Activated CD4-positive, alpha-beta T cell treated with anti-CD3 and anti-CD28 coated beads, Interleukin-2, amount 50 U/mL, for 1 hour (primary cell): ENCODE measurements around the gene RAPGEF4.
"Not testable (repeated sequence)": the region's sequence is repeated elsewhere in the genome, so short reads cannot be mapped to it uniquely, and the experiment has no call there.

Experiments
- DNase-seq: peaks from one replicate; pipeline ENCODE4 v3.0.0-alpha.2; 2020

RAPGEF4 gene

DNA sequence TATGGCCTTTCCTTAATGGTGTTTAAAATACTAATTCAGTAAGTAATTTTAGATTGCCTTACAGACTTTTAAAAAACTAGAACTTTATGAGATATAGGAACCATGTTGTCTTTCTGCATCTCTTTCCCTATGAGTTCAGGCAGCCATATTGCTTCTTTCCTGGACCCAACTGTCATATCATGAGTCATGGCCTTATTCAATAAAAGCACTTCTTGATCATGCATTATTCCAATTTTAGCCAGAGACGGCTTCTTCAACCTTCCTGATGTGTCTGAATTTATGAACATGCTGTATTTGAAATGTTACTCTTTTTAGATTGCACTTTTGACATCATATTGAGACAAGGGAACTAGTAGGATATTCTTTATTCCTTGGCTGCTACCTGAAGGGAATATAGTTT is 274.6 kb downstream of the RAPGEF4 start:
- DNase-seq = no peak

DNA sequence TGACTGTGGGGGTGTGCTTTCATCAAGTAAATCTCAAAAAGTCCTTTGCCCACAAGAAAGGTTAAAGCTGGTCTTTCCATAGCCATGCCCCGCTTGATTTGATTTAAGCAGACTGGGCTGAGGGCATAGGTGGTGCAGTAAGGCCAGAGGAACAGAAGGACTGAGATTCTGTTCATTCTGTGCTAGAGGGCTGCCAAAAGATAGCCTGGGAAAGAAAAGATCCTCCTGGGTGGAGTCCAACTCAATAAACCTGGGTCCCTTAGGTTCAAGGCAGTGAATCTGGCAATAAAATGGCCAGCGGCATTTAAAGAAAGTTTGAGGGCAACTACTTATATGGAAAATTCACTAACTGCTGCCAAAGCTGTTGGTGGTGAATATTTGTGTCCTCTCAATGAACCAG is 280.8 kb downstream of the RAPGEF4 start:
- DNase-seq = no peak

DNA sequence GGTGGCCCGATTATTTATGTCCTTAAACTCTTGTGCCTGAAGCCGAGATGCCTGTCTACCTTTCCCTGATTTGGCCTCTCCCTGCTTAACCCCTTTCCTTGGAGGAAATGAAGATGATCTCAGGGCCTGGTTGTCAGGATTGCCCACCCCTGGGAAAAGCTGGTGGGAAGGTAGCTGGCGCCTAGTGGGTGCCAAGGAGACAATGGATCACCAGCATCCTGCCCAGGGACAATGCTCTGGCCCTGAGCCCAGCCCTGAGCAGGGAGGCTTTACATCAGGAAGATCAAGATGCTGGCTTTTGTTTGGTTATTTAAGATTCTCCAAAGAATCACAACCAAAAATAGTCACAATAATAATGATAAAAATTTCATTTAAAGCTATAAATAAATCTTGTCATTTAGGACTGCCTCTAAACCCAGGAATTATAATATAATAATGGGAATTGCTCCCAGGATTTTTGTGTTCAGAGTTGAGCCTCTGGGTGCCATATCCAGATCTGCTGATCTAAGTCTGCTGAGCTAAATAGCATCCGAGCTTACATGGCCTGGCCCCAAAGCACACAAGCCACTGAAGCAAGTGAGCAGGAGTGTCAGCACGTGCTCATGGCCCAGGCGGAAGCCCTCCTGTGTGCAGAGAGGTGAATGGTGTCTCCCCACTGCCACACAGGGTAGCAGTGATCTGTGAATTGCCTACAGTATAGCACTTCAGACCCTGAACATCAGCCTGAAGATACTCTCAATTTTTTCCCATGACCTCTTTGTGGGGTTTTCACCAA is 282.2 kb downstream of the RAPGEF4 start:
- DNase-seq = no peak

DNA sequence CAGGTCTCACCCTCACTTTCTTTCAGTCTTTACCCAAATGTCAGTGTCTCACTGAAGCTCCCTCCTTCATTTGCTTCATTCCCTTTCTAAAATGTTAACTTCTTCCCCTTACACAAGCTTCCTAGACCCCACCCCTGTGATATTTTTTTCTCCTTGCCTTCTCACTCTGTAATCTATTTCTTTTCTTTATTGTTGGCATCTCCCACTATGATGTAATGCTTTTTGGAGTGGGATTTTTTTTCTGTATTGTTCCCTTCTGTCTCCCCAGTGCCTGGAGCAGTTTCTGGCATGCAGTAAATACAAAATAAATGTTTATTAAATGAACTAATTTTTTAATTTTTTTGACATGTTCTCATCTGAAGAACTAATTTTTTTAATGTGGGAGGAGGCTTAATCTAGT is 284.1 kb downstream of the RAPGEF4 start:
- DNase-seq = no peak

DNA sequence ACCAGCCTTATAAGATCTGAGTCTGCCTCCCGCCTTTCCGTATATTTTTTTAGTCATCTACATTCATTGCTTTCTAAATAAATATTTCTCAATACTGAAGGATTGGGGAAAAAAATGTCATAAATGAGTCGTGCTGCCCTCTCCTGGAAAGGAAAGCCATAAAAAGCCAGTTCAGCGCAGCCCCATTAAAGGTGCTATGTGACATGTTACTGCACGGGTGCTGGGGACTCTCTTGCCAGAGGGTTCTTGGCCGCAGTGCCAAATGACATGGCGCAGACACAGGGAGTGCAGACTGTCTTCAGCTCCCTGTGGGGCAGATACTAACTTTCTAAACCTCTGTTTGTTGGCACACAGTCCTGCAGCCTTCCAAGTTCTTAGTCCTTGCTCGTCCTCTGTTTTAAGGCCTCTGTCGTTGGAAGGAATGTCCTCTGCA is 286.3 kb downstream of the RAPGEF4 start:
- no peak for DNase-seq

DNA sequence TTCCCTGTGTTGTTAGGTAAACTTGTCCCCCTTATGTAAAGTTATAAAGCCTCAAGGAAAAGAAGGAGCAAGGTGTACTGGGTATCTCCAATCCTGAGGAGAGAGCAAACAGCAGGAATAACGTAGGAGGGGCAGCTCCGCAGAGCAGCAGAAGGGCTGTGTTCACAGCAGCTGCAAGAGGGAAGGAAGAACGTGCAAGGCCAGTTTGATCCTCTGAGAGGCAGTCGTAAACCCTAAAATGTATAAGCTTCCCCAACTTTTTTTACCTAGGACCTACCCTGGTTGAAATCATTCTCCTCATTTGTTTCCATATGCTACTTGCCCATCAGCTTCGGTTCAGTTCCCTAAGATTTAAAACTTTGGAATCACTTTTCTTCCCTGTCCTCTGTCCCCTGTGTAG is 288.1 kb downstream of the RAPGEF4 start:
- DNase-seq = no peak

DNA sequence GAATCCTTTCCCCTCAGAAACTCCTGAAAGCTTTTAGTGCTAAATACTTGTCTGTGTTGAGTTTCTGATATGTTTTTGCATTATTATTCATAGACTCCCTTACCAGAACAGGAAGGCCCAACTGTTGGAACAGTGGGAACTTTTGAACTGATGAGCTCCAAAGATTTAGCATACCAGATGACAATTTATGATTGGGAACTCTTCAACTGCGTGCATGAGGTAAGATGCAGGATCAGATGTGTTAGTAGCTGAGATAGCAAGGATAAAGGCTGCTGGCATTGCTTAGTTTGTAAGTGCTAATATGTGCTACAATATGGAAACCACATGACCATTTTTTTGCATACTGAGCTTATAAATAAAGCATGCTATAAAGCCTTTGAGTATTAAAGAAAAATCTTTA is 290.8 kb downstream of the RAPGEF4 start:
- no peak for DNase-seq

DNA sequence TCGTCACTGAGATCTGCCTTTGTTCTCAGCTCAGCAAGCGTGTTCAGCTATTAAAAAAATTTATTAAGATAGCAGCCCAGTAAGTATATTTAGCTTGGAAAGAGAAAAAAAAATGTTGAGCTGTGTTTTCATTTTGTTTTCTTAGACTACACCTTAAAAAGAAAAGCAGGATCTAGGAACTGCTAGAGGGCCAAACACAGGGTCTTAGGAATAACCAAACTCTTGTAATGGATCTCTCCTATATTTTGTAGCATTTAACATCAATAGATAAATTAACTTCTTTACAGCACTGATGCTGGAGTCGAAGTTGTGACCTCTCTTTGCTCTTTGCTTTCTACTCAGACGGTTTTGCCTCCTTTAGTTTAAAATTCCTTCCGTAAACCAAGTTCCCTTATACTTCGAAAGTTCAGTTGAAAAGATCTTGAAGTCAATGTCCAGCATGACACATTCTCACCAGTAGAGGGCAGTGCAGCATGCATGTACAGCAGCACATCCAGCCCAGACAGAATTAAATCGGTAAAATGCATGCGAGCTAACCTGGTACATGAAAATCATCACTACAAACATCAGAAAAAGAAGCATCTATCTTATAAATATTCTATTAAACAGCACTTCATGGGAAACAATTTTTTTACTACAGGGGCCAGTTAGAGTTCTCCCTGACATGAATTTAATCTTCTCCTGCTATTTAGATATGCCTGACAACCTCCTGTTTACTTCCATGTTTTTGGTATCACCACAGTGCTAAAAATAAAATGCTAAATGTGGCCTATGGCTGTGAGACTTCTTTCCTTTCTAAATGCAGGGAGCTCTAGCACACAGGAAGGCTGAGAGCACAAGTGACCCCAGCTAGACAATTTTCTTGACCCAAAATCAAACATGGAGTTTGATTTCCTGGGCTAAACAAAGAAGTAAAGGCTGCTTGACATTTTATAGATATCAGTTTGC is 291.8 kb downstream of the RAPGEF4 start:
- peak; percentile 67 for DNase-seq

DNA sequence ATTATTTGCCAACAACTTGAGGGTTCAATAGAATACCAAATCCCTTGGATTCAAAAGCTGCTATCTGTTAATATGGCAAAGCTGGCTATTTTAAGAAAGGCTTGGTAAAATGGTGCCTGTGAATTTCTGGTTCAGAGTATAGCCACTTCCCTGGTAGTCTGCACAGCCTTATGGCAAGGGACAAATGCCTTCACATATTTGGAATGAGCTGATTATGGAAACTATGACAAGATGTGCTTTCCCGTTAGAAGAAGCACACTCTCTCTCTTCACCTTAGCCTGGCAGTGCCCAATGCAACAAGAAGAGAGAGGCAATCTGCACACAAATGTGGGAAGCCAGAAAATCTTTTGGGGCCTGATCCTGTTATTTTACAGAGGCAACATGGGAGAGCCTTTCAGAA is 292.5 kb downstream of the RAPGEF4 start:
- no peak for DNase-seq

DNA sequence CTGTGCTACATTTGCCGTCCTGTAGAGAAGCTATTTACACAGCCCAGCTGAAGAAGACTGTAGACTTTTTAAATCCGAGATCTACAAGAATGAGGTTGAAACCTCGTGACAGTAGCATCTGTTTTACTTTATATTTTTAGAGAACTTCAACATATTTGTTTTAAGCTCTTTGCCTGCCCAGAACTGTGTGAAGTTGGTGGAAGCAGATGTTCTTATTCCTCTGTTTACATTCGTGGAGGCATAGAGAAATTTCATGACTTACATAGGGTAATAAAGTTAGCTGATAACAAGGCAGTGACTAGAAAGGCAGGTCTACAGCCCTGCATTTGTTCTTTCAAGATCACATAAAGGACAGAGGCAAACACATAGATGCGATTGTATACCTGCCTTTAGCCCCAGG is 293.0 kb downstream of the RAPGEF4 start:
- no peak for DNase-seq

DNA sequence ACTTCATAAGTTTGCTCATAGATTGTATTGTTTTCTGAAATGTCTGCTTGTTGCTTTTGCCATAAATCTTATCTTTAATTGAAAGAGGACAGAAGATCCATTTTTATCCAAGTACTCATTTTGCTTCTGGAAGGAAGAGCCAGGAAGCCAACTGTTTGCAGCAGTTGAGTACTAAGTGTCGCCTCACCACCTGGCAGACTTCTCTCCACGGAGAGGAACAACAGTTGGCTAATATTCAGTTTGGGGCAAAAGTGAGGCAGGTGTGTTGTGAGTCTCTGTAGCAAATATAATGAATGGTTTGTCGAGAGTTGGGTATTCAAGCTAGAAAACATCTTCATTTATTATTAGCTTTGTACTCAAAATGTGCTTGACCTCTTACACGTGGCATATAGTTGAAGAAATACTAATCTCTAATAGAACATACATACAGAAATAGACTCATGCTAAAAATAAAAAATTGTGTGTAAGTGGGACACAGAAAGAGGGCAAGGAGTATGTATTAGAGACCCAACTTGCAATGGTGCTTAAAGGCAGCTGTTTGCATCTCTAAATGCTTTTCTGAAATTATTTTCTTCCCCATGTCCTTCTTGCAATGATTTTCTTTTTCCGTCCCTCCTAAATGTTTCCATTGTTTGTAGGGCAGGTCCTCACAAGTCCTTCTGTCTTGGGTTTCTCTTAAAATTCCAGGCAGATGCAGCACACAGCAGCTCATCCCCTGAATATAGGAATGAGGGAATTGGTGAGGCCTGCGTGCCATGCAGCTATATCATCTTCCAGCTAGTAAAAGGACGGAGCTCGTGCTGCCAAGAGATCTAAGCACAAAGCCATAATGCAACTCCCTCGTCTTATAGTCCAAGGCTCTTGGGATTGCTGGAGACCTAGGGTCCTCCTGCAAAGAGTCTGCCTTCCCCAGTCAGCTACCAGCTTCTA is 295.2 kb downstream of the RAPGEF4 start:
- DNase-seq = no peak

DNA sequence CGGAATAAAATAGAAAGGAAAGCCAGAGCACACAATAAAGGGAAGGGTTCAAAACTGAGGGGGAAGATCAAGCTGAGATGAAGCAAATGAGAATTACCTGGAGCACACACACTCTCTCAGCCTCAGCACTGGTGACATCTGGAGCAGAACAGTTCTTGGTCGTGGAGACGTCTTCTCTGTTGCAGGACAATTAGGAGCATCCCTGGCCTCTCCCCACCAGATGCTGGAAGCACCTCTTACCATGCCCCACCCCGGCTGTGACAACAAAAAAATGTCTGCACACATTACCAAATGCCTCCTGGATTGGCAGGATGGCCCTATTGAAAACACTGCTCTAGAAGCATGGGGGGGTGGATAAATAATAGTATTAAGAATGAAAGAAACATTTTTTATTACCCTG is 296.4 kb downstream of the RAPGEF4 start:
- no peak for DNase-seq

DNA sequence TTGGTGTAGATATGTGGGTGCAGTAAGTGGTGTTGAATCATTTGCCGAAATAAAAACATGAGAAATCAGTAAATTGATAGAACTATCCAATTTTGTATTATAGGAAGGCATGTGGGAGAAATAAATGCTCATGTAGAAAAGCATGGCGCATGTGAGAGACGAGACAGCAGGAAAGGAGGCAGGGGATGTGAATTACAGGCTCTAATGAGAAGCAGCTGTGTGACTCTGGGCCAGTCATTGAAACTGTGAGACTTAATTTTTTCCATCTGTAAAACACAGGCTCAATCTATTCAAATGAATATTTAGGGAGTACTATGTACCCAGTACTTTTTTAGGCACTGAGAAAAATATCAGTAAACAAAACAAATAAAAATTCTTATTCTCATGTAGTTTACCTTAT is 297.4 kb downstream of the RAPGEF4 start:
- DNase-seq = no peak

DNA sequence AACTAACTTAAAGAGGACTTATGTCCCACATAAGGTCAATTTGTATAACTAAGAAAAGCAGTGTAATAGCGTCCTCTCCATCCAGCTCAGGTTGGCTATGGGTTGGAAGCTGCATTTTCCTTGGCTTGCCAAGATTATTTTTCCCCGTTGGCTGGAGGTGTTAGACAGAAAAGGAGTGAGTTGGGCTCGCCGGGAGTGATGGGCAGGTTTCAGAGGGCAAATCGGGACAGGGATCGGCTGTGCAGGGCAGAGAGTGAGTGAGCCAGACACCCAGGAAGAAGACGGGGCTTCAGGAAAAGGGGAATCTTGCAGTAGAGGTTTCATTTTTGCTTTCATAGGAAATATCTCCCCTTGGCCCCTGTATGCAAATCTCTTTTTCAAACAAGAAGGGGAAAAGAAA is 298.5 kb downstream of the RAPGEF4 start:
- DNase-seq = no peak

DNA sequence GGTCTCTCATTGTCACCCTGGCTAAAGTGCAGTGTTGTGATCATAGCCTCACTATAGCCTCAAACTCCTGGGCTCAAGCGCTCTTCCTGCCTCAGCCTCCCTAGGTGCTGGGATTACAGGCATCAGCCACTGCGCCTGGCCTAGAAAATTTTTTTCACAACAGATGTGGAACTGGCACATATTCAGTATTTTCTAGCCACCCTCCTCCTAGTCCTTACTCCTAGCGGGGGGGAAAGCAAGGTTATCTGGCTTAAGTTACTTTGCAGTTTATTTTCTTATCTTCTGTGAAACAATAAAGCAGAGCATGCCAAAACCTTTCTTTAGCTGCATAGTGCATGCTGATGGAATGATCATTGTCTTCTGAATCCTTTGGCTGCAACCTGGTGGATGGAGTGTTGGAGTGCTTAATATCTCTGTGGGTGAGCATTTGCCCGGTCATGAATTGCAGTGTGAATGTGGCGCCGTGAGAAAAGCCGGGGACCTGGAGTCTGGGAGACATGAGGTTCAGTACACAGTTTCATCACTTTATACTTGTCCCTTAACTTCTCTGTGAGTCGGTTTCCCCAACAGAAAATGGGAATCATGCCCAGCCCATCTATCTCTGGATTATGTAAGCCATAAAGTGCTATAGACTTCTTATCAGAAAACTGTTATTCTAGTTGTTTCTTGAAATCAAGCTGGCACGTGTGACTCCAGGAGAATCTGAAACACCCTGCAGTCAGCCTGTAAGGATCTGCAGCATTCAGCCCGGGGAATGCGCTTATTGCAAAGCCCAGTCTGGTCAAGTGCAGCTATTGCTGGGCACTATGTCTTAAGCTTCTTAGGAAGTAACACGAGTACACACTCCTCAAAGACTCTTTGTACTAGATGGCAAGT is 301.8 kb downstream of the RAPGEF4 start:
- no peak for DNase-seq

DNA sequence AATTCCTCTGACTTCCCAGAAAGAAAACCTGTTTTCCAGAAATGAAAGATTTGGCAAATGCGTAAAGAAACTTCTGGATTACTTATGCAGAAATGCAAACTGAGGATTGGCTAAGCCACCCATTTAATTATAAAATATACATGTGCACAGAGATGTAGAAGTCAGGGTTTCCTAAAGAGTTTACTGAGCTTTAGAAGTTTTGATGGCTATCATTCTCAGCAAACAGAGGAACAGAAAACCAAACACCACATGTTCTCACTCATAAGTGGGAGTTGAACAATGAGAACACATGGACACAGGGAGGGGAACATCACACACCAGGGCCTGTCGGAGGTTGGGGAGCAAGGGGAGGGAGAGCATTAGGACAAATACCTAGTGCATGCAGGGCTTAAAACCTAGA is 302.6 kb downstream of the RAPGEF4 start:
- DNase-seq = not testable (repeated sequence)

DNA sequence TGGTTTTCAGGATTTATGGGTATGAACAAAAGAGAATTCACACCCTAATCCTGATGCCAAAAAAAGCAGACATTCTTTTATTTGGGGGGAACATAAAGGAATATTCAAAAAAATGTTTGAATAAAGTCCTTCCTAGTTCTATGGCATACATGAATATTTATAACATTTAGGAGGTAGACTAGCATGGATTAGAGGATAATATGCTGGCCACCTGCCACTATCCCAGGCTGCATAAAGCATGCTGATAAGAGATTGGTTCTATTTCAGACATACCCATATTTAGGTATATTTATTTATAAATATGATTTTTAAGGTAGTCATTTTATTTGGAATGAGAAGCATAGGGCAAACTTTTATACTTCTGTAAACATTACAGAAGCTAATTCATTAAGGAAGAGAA is 305.1 kb downstream of the RAPGEF4 start:
- no peak for DNase-seq

DNA sequence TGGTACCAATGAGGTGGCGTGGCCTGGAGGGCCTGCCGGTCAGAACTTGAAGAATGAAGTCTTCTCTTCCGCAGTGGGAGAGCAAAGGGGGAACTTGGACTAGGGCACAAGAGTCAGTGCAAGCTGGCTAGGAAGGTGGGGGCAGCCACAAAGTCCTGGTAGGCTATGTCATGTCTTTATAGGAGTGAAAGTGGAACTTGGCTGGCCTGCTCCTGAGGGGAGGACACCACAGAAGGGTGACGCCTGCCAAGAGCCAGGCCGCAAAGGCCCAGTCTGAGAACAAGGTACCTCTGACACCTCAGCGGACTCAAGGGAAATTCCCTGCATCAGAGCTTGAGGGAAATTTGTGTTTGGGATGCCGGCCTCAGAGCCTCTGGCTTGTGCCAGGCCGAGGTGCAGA is 307.8 kb downstream of the RAPGEF4 start:
- no peak for DNase-seq

DNA sequence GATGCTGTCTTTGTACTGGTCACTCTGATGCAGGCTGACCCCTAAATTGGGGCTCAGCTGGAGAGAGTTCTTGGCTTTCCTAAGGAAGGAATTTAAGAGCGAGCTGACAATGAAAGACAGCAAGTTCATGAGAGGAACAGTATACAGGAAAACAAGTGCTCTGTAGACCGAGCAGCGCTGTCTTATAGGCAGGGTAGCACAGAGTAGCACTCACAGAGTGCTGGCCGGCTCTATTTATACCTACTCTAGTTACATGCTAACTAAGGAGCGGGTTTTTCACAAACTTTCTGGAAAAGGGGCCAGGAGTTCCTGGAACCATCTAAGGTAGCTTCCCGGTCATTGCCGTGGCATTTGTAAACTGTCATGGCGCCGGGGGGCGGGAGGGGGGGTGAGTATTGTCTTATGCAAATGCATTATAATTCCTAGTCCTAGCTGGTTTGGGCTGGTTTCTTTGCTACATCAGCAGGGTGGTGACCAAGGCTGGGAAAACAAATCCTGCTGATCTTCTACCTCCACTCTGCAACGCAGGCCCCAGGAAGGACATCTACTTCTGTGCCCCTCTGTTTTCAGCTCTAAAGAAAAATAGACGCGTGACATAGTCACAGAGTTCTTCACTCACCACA is 308.4 kb downstream of the RAPGEF4 start:
- no peak for DNase-seq

DNA sequence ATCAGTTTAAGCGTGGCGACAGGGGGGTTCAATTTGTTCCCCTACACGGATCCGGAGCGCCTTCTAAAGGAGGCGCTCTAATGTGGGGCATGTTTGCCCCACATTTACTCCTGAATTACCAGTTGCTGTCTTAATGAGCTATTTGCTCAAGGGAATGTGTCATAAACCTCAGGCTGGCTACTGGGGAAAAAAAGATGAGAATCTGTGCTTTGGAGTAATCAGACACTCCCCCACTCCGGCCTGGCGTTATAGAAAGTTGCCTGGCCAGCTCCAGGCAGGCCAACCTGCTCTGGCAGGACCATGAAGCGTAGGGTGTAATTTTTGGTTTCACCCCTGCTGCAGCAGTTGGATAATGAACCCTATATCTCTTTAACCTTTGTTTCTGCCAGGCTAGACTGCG is 309.0 kb downstream of the RAPGEF4 start:
- DNase-seq = no peak

DNA sequence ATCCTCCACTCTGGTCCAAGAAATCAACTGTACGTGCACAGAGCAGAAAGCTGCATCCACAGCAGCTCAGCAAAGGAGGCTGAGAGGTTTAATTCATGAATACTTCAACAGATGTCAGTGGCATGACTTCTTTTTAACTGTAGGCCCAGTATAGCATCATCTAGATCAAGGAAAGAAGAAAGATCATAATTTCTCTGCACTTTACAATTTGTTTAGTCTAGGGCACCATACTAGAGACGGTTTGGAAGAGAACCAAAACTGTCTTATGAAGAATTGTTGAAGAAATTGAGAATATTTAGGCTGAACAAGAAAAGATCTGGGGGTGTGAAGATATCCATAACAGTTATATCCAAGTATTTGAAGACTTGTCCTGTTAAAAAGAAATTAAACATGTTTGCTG is 309.5 kb downstream of the RAPGEF4 start:
- no peak for DNase-seq

DNA sequence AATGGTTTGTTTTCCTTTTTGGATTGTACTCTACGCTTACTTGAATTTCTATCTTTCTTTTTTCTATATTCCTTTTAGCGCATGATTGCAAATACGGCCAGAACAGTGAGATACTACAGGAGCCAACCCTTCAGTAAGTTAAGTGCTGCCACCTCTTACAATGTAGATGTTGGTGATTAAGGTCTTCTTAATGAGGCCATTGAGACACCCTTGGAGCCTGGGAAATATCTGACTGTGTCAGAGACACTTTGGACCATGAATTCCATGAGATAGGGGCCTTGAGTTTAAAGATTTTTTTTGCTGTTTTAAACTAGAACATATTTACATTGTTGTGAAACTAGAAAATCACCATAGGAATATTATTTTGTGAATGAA is 312.9 kb downstream of the RAPGEF4 start:
- DNase-seq = no peak
